Keratinocyte (primary cell): ENCODE results near the gene PCDH7. TPM values are rescaled to one million over a fixed set of nuclear protein-coding genes. Genes with fewer than 3 reads are reported as not detected.
A peak's percentile ranks its signal among the peaks of the same experiment; 100 is the strongest.

ENCODE experiments used
- DNase-seq: peaks from one replicate; pipeline ENCODE4 v3.0.0-alpha.2; 2011; ENCODE audit warnings: low read depth, missing footprints, low spot score
- FAIRE-seq: peaks from 2 replicates; lab custom pipeline; 2011; peaks lifted over from hg19 to GRCh38; lab: Jason Lieb, UNC
- H2AFZ ChIP-seq: 2 replicates; pipeline ENCODE4 v1.6.0; 2012; ENCODE audit warnings: low read length, control low read depth, inconsistent platforms; ENCODE audit not compliant: control insufficient read depth
- H3K27ac ChIP-seq: 2 replicates; pipeline ENCODE4 v1.5.1; 2011; ENCODE audit warnings: low read length; ENCODE audit not compliant: control insufficient read depth, insufficient read depth
- H3K27me3 ChIP-seq: 3 replicates; pipeline ENCODE4 v1.6.0; 2011; ENCODE audit warnings: low read length; ENCODE audit not compliant: control insufficient read depth, insufficient read depth; ENCODE audit errors: extremely low read depth
- H3K36me3 ChIP-seq, 2 experiments: 2 replicates in 1 of 2; 3 replicates in 1 of 2; pipeline ENCODE4 v1.5.1; 2011; ENCODE audit warnings: low read length in 2 of 2, mild to moderate bottlenecking in 1 of 2; ENCODE audit not compliant: control insufficient read depth in 2 of 2, insufficient read depth in 2 of 2; ENCODE audit errors: extremely low read depth in 1 of 2
- H3K4me1 ChIP-seq: 3 replicates; pipeline ENCODE4 v1.5.1; 2011; ENCODE audit warnings: low read length; ENCODE audit not compliant: control insufficient read depth, insufficient read depth; ENCODE audit errors: extremely low read depth
- H3K4me2 ChIP-seq: 3 replicates; pipeline ENCODE4 v1.6.0; 2011; ENCODE audit warnings: low read depth, low read length; ENCODE audit not compliant: control insufficient read depth, insufficient read depth; ENCODE audit errors: extremely low read depth
- H3K4me3 ChIP-seq, 3 experiments: fragments of 200-600 bp in 1 of 3; sonication (generic) in 1 of 3; 2 replicates in 2 of 3; 3 replicates in 1 of 3; pipeline ENCODE4 v1.5.1; 2011 to 2016; ENCODE audit warnings: low read length in 3 of 3, mild to moderate bottlenecking in 3 of 3, control low read depth in 2 of 3, inconsistent platforms in 1 of 3, low read depth in 1 of 3, mixed read lengths in 1 of 3, mixed run types in 1 of 3, moderate library complexity in 1 of 3; ENCODE audit not compliant: control insufficient read depth in 2 of 3, insufficient read depth in 2 of 3; ENCODE audit errors: extremely low read depth in 1 of 3
- H3K79me2 ChIP-seq: 2 replicates; pipeline ENCODE4 v1.6.0; 2012; ENCODE audit warnings: low read length; ENCODE audit not compliant: control insufficient read depth, insufficient read depth
- H3K9ac ChIP-seq: 3 replicates; pipeline ENCODE4 v1.6.0; 2011; ENCODE audit warnings: low read length; ENCODE audit not compliant: control insufficient read depth, insufficient read depth; ENCODE audit errors: extremely low read depth
- H3K9me1 ChIP-seq: 3 replicates; pipeline ENCODE4 v1.6.0; 2011; ENCODE audit warnings: low read length; ENCODE audit not compliant: control insufficient read depth, insufficient read depth; ENCODE audit errors: extremely low read depth
- H3K9me3 ChIP-seq: 2 replicates; pipeline ENCODE4 v1.5.1; 2012; ENCODE audit warnings: low read depth, low read length; ENCODE audit not compliant: control insufficient read depth
- H4K20me1 ChIP-seq: 3 replicates; pipeline ENCODE4 v1.6.0; 2011; ENCODE audit warnings: low read length; ENCODE audit not compliant: control insufficient read depth, insufficient read depth; ENCODE audit errors: extremely low read depth
- CTCF ChIP-seq, 3 experiments: IDR thresholded peaks in 1 of 3; conservative IDR thresholded peaks in 1 of 3; optimal IDR thresholded peaks in 1 of 3; 2 replicates in 2 of 3; 3 replicates in 1 of 3; pipeline versions ENCODE3 to v1.5.1; 2011; ENCODE audit warnings: low read length in 3 of 3, mild to moderate bottlenecking in 3 of 3, moderate library complexity in 2 of 3, control low read depth in 1 of 3, inconsistent platforms in 1 of 3; ENCODE audit not compliant: insufficient read depth in 2 of 3; ENCODE audit errors: extremely low read depth in 1 of 3
- EZH2 ChIP-seq: IDR thresholded peaks from one replicate; pipeline ENCODE4 v1.6.1; 2012; ENCODE audit warnings: inconsistent platforms, mild to moderate bottlenecking, low read length, moderate library complexity
- dilution Hi-C: fragments of 300-500 bp; cut with MboI; formaldehyde crosslinking; loops from one replicate; pipeline ENCODE4 v1.7.0; 2020; ENCODE audit warnings: low sequenced_read_pairs; ENCODE audit not compliant: extremely low pct_ligation_motif_present
- polyA plus RNA-seq, 5 experiments: library from polyadenylated mRNA; depleted of rRNA in 3 of 5; stranded (reverse) in 3 of 5; stranded (forward) in 1 of 5; unstranded in 1 of 5; fragments of >200 nt; gene quantifications; 1 replicate in 1 of 5; 2 replicates in 3 of 5; 3 replicates in 1 of 5; pipeline versions ENCODE4 v1.2.1 to v1.2.3, GENCODE V29; 2011 to 2012; ENCODE audit warnings: missing spikeins in 2 of 5, low read depth in 1 of 5, low replicate concordance in 1 of 5

PCDH7 gene
- polyA plus RNA-seq, 1 donor (not counting 4 experiments of a cell fraction or from before 2014, with no cell fraction given): 28.1 TPM

- dilution Hi-C loops: no loop called here
- Histone ChIP-seq H3K27me3 (no peaks in the 10 kb centered on the region), H3K9me3 (no peaks in the 10 kb centered on the region), H3K27ac (peak overlapping the region; percentile 70), H3K36me3 (no peaks in the 10 kb centered on the region), H3K9me1 (no peaks in the 10 kb centered on the region), H4K20me1 (no peaks in the 10 kb centered on the region), H3K9ac (no peak overlapping the region), H3K4me2 (peak overlapping the region; percentile 40), H3K79me2 (peaks cover under 1% of the 10 kb centered on the region), H2AFZ (no peak overlapping the region), H3K4me1 (peaks cover 30% of the 10 kb centered on the region), H3K4me3 (peak overlapping the region in 1 of 3 experiments; percentile 43)
- FAIRE-seq: no peak
- TF ChIP-seq CTCF (optimal IDR thresholded peaks at IDR 0.05 in 1 of 3, IDR thresholded peaks at IDR 0.05 in 1 of 3, conservative IDR thresholded peaks at IDR 0.05 in 1 of 3; ENCODE audit: extremely low read depth in 1 of 3, insufficient read depth in 2 of 3, low read length in 3 of 3) (no peak), EZH2 (no peak)
- no peak for DNase-seq
These were observed 50.6 kb downstream of the PCDH7 start for GRCh38 chr4:30770812-30771211.

DNA sequence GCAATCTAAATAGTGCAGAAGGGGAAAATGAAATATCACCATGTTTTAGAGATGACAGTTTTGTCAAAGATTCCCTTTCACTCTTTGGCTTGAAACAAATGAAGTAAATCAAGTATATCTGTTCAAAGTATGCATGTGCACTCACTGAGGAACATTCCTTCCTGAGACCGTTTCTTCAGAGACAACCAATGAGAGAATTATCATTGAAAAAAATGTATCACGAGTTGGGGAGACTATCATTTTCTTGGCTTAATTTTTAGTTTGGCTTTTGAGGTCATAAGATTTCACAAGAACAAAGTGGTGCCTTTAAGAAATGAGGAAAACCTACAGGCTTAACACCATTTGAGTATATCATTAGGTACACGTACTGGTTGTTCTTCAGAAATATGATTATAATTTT is 56.3 kb downstream of the PCDH7 start:
- Histone ChIP-seq H3K9me3 (no peaks in the 10 kb centered on the region), H3K4me2 (no peak overlapping the region), H3K27me3 (no peaks in the 10 kb centered on the region), H3K36me3 (no peaks in the 10 kb centered on the region), H3K9me1 (no peaks in the 10 kb centered on the region), H3K79me2 (no peaks in the 10 kb centered on the region), H4K20me1 (no peaks in the 10 kb centered on the region), H3K4me1 (no peaks in the 10 kb centered on the region), H3K4me3 (no peak overlapping the region), H2AFZ (no peak overlapping the region), H3K27ac (no peak overlapping the region), H3K9ac (no peak overlapping the region)
- no peak for FAIRE-seq
- TF ChIP-seq CTCF (optimal IDR thresholded peaks at IDR 0.05 in 1 of 3, IDR thresholded peaks at IDR 0.05 in 1 of 3, conservative IDR thresholded peaks at IDR 0.05 in 1 of 3; ENCODE audit: extremely low read depth in 1 of 3, insufficient read depth in 2 of 3, low read length in 3 of 3) (no peak), EZH2 (no peak)
- dilution Hi-C loops: no loop called here
- DNase-seq: no peak
